ENCODE data around the gene C5orf63. TPM values are rescaled to one million over a fixed set of nuclear protein-coding genes. Genes with fewer than 3 reads are reported as not detected.
"Not testable (repeated sequence)": the region's sequence is repeated elsewhere in the genome, so short reads cannot be mapped to it uniquely, and the experiment has no call there.

Gene C5orf63
- 7.5 TPM for total RNA-seq
- long read RNA-seq, partial matches to known transcripts, result 2 of 7 reads
- long read RNA-seq, other reads (novel, unspliced or antisense), result 3 of 7 reads

GRCh38 chr5:127072861-127073846 lies at the start of gene C5orf63:
Gene C5orf63, minus strand, starts transcription at chr5:127073502. Its CDS starts 14,507 bp downstream, at chr5:127058995.
- no peaks in the 10 kb centered on the region for H3K36me3 ChIP-seq
- ATAC-seq (peak; percentile 93 to 99), DNase-seq (peak; percentile 78)
- H3K4me1 ChIP-seq, result no peaks in the 10 kb centered on the region
- no peaks in the 10 kb centered on the region for H3K27me3 ChIP-seq (ENCODE audit: low read depth)
- H3K9me3 ChIP-seq, result no peaks in the 10 kb centered on the region
- peak within 1 kb of the TSS; percentile 50 for H3K27ac ChIP-seq
- peak within 1 kb of the TSS; percentile 60 for H3K4me3 ChIP-seq
- intact Hi-C loops (cut with DNase I), result no loop called here
- no peak for TF ChIP-seq CTCF (IDR thresholded peaks at IDR 0.05)

GRCh38 chr5:127112347-127112864 lies 39.1 kb upstream of the C5orf63 start:
- no peaks in the 10 kb centered on the region for H3K36me3 ChIP-seq
- DNase-seq (no peak), ATAC-seq (no peak)
- no peaks in the 10 kb centered on the region for H3K27me3 ChIP-seq (ENCODE audit: low read depth)
- intact Hi-C loops (cut with DNase I), result no loop called here
- no peak overlapping the region for H3K27ac ChIP-seq
- no peak overlapping the region for H3K4me3 ChIP-seq
- H3K4me1 ChIP-seq, result no peaks in the 10 kb centered on the region
- TF ChIP-seq CTCF (IDR thresholded peaks at IDR 0.05), result no peak
- no peaks in the 10 kb centered on the region for H3K9me3 ChIP-seq

- Histone ChIP-seq H3K4me1 (no peaks in the 10 kb centered on the region), H3K4me3 (no peak overlapping the region), H3K36me3 (no peaks in the 10 kb centered on the region), H3K27me3 (ENCODE audit: low read depth) (no peaks in the 10 kb centered on the region), H3K9me3 (no peaks in the 10 kb centered on the region), H3K27ac (no peak overlapping the region)
- DNase-seq (no peak), ATAC-seq (no peak)
- intact Hi-C loops (cut with DNase I), result no loop called here
- TF ChIP-seq CTCF (IDR thresholded peaks at IDR 0.05), result no peak
Measured at GRCh38 chr5:127111112-127111511, 37.8 kb upstream of the C5orf63 start.

GRCh38 chr5:127108624-127109260 lies 35.4 kb upstream of the C5orf63 start:
- DNase-seq; H3K36me3 ChIP-seq; H3K4me1 ChIP-seq; H3K27ac ChIP-seq; H3K4me3 ChIP-seq; ATAC-seq; intact Hi-C loops (cut with DNase I); H3K9me3 ChIP-seq; H3K27me3 ChIP-seq (ENCODE audit: low read depth): not testable (repeated sequence)

- intact Hi-C loops (cut with DNase I), result no loop called here
Measured at GRCh38 chr5:127101935-127102334, 28.6 kb upstream of the C5orf63 start.

More at GRCh38 chr5:127101935-127102334, 28.6 kb upstream of the C5orf63 start:
- Histone ChIP-seq H3K27ac (no peak overlapping the region), H3K4me3 (no peak overlapping the region), H3K27me3 (ENCODE audit: low read depth) (no peaks in the 10 kb centered on the region), H3K9me3 (no peaks in the 10 kb centered on the region), H3K4me1 (no peaks in the 10 kb centered on the region), H3K36me3 (no peaks in the 10 kb centered on the region)
- DNase-seq (no peak), ATAC-seq (peak; percentile 26 to 70)
- TF ChIP-seq CTCF (IDR thresholded peaks at IDR 0.05), result no peak

Measured in lower lobe of right lung (tissue), 2 donors.